ENCODE measurements around the gene PDE7B.

Gene PDE7B

DNA sequence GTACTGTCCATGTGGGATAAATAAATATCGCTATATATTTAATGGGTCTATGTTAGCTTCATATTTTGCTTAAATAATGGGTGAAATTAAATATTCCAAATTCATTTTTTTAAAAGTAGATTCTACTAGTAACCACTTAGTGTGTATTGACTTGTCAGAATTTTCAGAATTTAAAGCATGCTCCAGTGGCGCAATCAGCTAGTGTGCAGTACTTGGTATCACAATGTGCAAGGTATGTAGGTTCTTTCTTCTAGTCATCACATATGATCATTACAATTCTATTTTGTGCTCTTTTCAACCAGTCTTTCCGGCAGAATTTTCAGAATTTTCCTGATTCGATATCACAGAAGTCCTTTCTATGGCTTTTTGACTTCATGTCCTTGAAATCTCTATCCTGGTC, 32.6 kb downstream of the PDE7B start:
- no peak for FAIRE-seq
- no peak for DNase-seq (ENCODE audit: low spot score)

DNA sequence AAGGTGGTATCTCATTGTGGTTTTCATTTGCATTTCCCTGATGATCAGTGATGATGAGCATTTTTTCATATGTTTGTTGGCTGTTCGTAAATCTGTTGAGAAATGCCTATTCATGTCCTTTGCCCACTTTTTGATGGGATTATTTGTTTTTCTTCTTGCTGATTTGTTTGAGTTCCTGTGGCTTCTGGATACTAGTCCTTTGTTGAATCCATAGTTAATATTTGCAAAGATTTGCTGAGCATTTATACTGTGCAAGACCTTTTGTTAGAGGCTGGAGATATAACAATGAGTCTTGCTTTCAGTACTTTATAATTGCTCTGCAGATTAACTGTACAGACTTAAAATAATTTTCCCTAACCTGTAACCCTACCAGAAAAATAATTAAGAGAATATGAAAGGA, 35.6 kb downstream of the PDE7B start:
- FAIRE-seq: no peak

DNA sequence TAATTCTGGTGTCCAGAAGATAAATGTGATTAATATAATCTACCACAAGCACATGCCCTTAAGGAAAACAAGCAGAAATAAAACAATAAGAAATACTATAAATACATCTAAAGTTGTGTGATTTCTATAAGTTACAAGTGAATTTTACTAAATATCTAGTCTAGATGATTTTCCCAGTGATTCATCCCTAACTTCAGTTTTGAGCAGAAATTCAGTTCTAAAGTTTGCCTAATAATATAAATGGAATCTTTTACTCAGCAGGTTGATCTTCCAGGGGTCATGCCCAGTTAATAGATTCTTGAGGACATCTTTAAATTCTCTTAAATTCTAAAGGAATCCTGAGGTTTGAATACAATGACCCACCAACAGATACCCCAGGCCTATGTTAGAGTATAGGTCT, 37.3 kb downstream of the PDE7B start:
- FAIRE-seq: no peak

More for the DNA sequence above, 35.6 kb downstream of the PDE7B start:
- DNase-seq (ENCODE audit: low spot score): no peak

DNA sequence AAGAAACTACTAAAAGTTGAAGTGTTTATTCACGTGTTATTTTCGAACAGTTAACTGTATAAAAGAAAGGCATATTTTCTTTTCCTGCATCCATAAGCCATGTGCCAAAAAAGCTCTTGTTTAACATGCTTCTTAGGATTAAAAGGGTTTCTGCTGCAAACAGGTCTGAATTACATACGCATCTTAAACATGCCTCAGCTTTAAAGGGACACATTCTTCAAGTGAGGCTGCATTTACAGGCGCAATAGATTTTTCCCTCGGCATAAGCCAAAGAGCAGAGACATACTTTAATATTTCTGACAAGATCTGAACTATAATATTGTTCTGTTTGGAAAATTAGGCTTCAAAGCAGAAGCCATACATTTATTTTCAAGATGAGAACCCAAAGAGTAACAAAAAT, 39.4 kb downstream of the PDE7B start:
- DNase-seq (ENCODE audit: low spot score) (no peak), FAIRE-seq (no peak)

More for the DNA sequence above, 37.3 kb downstream of the PDE7B start:
- DNase-seq (ENCODE audit: low spot score): no peak

DNA sequence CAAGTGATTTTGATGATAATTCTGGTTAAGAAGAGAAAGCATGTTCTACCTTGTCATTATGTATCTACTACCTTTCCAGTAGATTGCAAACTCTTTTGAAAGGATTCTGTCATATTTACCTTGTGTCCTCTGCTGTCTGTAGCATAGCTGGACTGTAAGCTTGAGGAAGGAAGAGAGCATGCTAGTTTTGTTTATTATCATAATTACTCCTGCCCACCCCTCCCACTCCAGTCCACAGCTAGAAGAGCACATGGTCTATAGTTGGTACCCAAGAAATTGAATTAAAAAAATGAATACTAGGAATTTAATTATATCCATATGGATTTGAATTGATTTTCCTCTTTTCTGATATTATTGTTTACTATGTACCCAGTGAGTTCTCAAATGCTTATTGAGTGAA, 40.2 kb downstream of the PDE7B start:
- DNase-seq (ENCODE audit: low spot score) (no peak), FAIRE-seq (no peak)

DNA sequence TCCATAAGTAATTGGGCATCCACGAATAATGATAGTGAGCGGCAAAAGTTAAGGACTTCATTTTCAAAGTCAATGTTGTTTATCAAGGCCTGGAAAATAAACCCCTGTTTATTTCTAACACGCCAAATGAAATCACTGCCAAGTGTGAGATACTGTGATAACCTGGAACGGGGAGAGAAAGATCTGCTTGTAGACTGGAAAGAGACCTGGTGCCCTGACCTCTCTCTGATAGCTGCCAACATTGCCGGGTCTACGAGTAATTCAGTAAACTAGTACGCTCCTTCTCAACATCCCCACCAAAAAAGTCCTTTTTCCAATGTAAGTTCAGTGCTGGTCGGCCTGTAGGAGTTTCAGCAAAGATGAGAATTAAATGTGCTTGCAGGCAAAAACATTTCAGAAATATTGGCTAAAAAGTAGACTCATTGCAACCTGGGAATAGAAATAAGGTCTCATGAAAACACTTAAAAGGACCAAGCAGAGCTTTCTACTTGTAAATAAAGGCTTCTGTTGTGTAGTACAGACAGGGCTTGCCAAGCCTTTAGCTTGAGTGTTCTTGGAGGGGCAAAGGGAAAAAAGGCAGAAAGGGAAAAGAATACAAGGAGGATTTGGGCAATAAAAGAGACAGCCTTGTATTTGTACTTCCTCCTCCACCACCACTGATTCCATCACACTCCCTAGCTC, 43.9 kb downstream of the PDE7B start:
- FAIRE-seq (no peak), DNase-seq (ENCODE audit: low spot score) (no peak)

DNA sequence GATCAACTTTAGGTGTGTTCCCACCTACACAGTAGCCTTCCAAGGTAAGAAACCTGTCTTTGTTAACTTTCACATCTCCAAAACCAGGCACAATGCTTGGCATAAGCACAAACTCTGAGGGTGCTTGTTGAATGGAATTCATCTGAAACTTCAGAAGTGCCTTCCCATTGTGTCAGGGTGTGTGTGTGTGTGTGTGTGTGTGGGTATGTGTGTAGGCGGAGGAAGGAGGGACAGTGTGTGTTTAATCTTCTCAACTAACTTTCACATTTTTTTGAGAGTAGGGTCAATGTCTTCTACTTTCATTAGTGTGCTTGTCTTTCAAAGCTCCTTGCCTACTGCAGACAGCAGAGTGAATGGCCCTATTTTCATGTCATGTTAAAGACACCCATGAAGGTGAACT, 45.6 kb downstream of the PDE7B start:
- FAIRE-seq (no peak), DNase-seq (ENCODE audit: low spot score) (no peak)

DNA sequence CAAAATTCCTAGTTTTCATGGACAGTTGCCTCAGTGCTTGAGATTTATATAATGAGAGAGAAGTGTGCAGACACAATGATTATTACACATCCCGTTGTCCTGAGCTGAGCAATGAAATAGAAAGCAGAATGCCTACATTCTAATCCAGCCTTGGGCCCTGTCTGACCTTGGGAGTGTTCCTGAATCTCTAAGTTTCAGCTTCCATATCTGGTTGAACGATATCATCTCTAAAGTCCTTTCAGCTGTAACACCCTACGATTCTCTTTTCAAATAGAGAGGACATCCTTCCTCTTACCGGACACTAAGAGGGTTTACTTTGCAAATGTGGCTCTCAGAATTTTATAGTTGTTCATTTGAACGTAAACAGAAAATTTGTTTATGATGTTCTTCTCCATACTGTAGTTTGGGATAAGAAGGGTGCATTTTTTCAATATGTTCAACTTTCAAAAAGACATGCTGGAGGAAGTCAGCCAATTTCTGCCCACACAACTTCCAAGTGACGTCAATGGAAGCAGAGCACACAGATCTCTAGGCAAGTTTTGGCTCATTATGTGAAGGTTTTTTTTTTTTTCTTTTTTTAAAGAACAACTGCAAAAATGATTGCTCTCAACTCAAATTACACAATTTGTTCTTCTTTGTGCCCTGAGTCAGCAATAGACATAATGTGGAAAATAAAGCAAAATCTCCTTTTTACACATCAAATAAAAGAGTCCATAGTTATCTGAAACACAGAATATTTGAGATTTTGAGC, 50.4 kb downstream of the PDE7B start:
- no peak for DNase-seq (ENCODE audit: low spot score)
- FAIRE-seq: no peak

DNA sequence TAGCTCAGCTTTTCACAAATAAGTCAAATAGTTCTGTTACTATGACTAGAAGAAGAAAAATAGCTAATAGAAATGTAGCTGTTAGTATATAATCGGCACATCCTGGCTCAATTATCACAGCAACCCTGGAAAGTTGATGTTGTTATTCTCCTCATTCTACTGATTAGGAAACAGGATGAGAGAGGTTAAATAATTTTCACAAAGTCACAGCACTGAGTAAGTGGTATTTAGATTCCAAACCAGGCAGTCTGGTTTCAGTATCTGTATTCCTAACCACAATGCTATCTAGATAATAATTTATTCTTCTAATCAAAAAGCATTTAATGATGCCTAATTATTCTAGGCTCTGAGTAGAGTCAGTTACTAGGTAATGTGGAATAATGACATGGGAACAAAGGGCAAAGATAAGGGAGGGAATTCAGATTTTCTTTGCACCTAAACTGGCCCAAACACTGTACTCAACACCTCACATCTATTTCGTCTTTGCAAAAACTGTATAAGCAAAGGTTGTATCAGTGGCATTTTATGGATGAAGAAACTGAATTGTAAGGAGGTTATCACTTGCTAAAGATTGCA, 51.3 kb downstream of the PDE7B start:
- no peak for FAIRE-seq
- no peak for DNase-seq (ENCODE audit: low spot score)

DNA sequence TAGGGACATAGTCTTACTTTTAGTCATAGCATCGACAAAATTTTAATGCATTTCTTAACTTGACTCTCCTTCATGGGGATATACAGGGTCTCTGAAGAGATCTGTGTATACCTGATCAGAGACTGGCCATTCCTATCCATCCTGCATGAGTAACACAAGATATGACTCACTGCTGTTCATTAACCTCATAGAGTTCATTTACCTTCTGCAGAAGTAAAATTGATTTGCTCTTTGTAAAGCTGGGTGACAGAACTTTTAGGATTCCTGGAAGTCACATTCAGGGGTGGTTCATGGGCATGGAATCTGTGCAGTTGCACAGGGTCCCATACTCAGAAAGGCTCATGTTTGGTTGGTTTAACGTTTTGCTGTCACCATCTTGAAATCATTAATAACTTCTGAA, 53.2 kb downstream of the PDE7B start:
- DNase-seq (ENCODE audit: low spot score) (no peak), FAIRE-seq (no peak)

DNA sequence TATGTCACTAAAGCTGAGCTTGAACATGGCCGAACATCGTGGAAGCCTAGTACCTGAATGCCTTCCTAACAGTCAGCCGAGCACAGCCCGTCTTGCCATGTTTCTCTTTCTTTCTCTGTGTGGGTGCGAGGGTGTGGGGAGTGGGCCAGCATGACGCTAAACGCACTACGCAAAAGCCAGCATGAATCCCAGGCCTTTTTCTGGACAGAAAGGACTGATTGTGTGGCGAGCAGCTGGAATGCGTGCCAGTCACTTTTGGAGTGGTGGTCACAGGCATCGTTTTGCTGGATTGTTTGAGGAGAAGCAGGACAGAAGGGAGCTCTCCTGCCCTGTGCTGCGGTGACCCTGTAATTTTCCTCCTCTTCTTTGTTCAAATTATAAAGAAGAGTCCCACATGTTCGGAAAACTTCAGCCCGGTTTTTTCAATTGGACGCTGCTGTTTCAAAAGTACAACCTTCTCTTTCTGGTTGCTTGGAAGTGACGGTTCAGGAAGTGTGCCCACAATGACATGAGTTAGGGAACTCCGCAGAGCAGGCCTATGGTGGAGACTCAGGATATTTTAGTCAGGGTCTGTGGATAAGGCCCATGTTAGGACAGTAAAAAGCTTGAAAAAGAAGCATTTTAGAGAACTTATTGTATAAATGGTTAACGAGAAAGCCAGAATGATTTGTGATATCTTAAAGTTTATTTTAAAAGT, 54.3 kb downstream of the PDE7B start:
- DNase-seq (ENCODE audit: low spot score) (no peak), FAIRE-seq (no peak)

DNA sequence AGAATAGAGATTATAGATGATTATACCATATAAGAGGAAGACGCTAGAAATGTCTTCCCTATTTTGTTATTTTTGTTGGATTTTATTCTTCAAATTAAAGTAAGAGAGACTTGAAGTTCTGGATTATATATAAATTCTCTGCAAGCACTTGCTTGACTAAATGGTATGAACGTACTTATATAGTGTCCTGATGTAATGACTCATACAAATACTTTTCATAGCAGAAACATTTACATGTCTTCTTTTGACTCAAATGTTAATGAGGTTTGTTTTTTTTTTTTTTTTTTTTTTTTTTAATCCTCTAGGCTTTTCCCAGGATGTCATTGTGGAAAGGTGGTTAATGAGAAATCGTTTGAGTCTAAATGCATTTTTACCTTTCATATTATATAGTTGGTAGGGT, 55.0 kb downstream of the PDE7B start:
- FAIRE-seq (no peak), DNase-seq (ENCODE audit: low spot score) (no peak)

DNA sequence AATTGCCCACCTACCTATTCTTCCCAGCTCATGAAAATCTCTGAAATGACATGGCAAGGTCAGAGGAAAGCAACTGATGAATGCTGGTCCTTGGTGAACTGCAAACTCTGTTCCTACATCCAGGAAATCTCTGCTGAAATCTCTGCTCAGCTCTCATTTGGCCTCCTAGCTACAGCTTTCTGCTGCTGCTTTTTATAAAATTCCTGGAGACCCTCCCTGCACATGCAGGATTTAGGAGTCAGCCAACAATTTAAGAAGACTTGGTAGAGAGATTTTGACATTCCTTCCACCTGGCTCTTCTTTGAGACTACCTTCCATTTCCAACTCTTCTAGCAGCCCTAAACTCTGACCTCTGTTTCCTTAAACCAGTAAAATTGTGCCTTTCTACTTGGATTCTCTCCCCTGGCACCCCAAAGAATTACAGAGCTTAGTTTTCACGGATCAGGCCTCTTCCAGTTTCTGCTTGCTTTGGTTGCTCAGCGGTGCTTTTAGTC, 55.5 kb downstream of the PDE7B start:
- FAIRE-seq (no peak), DNase-seq (ENCODE audit: low spot score) (no peak)

DNA sequence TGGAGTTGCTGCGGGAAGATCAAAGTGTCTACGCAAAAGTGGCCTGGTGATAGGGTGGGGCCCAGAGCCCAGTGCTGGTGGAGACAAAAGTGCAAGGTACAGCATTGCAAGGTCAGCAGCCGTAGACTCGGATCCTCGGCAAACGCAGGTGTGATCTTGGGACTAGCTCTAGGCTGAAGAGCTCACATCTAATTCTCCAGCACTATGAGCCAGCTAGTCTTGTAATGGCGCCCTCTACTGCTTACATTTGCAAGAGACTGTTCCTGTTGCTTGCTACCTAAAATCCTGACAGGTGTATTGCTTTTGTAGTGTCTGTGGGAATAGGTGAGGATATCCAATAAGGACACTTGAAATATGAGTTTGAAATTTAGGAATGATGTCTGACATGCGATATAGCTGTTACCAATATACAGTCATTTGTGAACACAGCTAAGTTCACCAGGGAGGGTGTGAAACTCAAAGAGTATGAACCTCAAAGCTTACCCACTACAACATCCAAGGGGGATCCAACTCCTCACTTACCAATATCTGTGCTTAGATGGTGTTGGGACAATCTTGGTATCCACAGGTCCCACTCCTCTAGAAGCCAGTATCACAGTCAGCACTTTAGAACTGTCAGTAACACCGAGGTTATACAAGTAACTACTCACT, 58.4 kb downstream of the PDE7B start:
- DNase-seq (ENCODE audit: low spot score): peak; percentile 44
- no peak for FAIRE-seq

DNA sequence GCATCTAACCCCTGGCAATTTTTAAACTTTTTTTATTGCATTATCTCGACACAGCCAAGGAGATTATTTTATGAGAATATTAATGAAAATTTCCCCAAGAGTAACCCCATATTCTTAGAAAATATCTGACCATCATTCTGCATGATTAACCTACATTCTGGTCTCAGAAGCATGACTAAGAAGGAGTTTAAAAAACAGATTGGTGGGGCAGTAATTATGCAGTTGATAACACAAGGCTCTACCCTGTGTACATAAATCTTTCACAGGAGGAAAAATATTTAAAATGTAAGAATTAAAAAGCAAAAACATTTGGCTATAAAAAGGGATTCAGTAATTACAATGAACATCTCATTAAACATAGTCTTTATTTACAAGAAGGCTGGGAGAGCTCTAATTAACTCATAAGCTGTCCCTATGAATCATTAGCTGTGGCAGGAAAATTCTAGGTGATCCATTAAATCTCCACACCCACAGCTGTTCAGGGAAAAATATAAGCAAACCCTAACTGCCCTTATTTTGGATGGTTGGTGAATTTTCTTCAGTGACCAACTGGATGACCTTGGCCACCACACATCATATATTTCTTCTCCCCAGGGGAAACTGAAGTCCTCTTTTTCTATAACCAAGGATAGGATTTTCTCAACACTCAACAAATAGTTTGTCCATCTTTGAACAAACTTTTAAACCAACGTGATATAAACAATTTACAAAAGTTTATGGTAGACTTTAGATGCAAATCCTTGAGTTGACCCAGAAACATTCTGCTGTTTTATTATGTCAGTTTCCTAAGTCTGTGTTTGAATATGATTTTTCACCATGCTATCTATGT, 59.5 kb downstream of the PDE7B start:
- no peak for FAIRE-seq
- no peak for DNase-seq (ENCODE audit: low spot score)

DNA sequence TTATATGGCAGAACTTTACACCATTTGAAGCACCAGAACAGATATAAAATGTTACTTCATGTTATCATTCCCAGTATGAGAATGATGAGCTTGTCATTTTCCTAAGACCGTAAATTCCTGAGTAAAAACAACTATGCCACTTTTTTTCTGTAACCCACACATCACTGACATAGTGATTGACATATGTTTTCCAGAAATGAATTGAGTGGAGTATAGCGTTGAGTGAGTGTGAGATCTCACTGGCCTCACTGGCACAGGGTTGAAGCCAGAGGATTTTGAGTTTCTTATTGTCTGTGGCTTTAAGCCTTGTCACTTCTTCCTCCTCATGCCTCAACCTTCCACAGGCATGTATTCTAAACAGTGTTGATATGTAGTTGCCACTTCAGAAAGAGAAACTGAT, 62.3 kb downstream of the PDE7B start:
- DNase-seq (ENCODE audit: low spot score) (no peak), FAIRE-seq (no peak)

DNA sequence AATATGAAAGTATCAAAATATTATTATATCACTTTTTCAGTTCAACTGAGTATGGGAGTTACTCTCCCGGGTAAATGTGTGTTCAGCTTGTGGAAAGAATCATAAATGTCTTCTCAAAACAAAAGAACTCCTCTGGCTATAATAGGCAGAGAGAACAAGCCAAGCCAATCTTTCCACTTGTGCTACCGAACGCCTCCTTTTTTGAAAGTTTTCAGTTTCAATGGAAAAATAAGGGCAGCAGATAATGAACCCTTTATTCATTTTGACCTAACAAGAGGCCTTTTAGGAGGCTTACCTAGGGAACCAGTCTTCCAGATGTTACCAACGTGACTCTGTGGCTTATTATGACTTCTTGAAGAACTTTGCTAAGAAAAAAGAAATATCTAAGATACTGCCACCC, 67.5 kb downstream of the PDE7B start:
- FAIRE-seq (no peak), DNase-seq (ENCODE audit: low spot score) (no peak)

DNA sequence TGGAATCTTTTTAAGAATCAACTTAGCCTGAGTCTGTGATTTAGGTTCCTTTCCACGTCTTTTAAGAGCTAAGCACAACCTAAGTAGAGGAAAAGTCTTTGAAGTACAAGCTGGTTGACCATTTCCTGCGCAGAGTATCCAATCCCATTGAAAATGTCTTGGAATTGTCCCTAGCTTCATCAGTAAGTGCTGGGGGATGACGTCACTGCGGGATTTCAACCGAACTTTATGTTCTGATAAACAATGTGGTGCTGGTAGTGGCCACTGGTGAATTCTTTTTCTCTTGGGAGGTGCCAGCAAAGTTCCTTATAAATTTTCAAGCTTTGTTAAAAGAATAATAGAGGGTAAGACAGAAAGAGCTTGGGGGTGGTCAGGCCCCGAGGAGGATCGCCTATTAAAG, 69.2 kb downstream of the PDE7B start:
- no peak for FAIRE-seq
- DNase-seq (ENCODE audit: low spot score): no peak

DNA sequence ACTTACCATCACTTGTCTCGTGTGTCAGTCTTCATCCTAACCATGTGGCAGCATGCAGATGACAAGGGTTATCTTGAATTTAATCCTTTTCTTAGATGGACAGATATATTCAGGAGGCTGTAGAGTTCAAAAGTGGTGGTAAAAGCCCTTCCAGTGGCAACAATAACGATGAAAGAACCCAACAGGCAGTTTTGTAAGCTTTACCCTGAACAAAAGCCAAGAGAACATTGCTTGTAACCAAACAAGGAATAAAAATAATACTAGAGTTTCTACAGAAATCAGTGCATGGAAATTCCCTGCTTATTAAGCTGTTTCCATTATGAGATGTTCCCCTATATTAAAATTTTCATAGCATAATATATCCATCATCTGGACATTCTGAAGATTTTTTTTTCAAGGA, 69.7 kb downstream of the PDE7B start:
- no peak for DNase-seq (ENCODE audit: low spot score)
- FAIRE-seq: no peak

DNA sequence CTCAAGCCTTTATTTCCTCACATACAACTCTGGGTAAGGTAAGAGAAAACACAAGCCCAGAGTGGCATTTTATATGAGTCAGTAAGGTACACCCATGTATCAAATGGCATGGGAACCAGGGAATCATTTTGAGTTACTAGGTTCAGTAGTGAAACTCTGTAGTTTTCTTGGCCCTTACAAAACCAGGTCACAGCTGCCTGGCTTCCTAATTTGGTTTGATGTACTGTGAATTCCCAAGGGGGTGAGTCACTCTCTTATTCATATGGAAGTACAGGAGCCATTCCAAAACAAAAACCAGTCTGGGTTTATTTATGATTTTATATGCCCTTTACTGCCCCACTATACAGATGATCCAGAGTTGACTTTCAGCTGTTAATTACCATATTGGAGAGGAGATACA, 70.7 kb downstream of the PDE7B start:
- FAIRE-seq (no peak), DNase-seq (ENCODE audit: low spot score) (peak; percentile 68)

DNA sequence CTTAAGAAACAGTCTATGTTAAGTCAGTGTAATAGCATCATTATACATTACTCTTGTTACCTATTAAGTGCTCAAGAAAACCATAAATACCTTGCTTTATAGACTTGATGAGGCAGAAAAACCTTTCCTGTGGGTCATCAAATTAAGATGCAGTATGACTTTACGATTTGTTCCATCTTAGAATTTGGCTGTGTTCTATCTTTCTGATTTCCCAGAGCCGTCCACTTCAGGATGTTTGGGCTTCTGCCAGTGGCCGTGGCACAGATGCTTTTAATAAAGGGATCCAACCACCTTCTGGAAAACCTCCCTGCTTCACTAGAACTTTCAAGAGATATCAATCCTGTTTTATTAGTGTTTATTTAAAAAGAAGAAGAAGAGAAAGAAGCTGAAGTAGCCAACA, 71.2 kb downstream of the PDE7B start:
- FAIRE-seq: no peak
- DNase-seq (ENCODE audit: low spot score): no peak
